H1 (cell line): ENCODE results near the gene CPZ. TPM values are rescaled to one million over a fixed set of nuclear protein-coding genes. Genes with fewer than 3 reads are reported as not detected.

ENCODE experiments used
- CTCF ChIA-PET: fragments of 300-600 bp; sonication (Branson Sonifier 250); formaldehyde crosslinking; loops from one replicate; lab custom pipeline; 2021; ENCODE audit not compliant: partially characterized antibody; lab: Charles Lee
- POLR2A ChIA-PET: fragments of 300-600 bp; sonication (Branson Sonifier 250); formaldehyde crosslinking; loops from one replicate; lab custom pipeline; 2021; ENCODE audit warnings: inconsistent platforms; ENCODE audit not compliant: partially characterized antibody; lab: Charles Lee
- DNase-seq, 2 experiments: peaks; one replicate each; pipeline versions ENCODE4 v3.0.0 to v3.0.0-alpha.2; 2010 to 2022; ENCODE audit warnings: low spot score in 2 of 2, low read depth in 1 of 2, mixed read lengths in 1 of 2
- FAIRE-seq: peaks from 2 replicates; lab custom pipeline; 2011; peaks lifted over from hg19 to GRCh38; lab: Jason Lieb, UNC
- H2AFZ ChIP-seq: 2 replicates; pipeline ENCODE4 v1.8.1; 2012; ENCODE audit warnings: low read length, inconsistent platforms
- H2AK5ac ChIP-seq: 2 replicates; pipeline ENCODE4 v1.6.1; 2013; ENCODE audit warnings: low read depth, low read length
- H2BK120ac ChIP-seq: replicated peaks from 2 replicates; pipeline ENCODE3; 2013; ENCODE audit warnings: low read depth, low read length, inconsistent platforms
- H2BK12ac ChIP-seq: 2 replicates; pipeline ENCODE4 v1.6.1; 2013; ENCODE audit warnings: low read depth, low read length
- H2BK15ac ChIP-seq: 2 replicates; pipeline ENCODE4 v1.6.1; 2013; ENCODE audit warnings: low read length
- H2BK20ac ChIP-seq: 2 replicates; pipeline ENCODE4 v1.6.1; 2013; ENCODE audit warnings: low read length
- H2BK5ac ChIP-seq: 2 replicates; pipeline ENCODE4 v1.6.1; 2013; ENCODE audit warnings: low read depth, low read length
- H3K14ac ChIP-seq: 2 replicates; pipeline ENCODE4 v1.6.1; 2013; ENCODE audit warnings: inconsistent platforms; ENCODE audit not compliant: insufficient read length
- H3K18ac ChIP-seq: 2 replicates; pipeline ENCODE4 v1.6.1; 2013; ENCODE audit warnings: low read length; ENCODE audit errors: extremely low read depth
- H3K23ac ChIP-seq: 2 replicates; pipeline ENCODE4 v1.6.1; 2013; ENCODE audit warnings: inconsistent platforms; ENCODE audit not compliant: insufficient read length
- H3K23me2 ChIP-seq: 2 replicates; pipeline ENCODE4 v1.6.1; 2013; ENCODE audit warnings: low read depth, low read length
- H3K27ac ChIP-seq: 2 replicates; pipeline ENCODE4 v1.6.1; 2011; ENCODE audit warnings: low read depth, low read length, inconsistent platforms
- H3K27me3 ChIP-seq, 4 experiments: replicated peaks in 1 of 4; 1 replicate in 1 of 4; 2 replicates in 3 of 4; pipeline versions ENCODE4 v1.6.1 to v1.8.1; 2011 to 2013; ENCODE audit warnings: low read length in 3 of 4, mild to moderate bottlenecking in 3 of 4, inconsistent platforms in 2 of 4, mixed read lengths in 2 of 4, moderate library complexity in 1 of 4; ENCODE audit not compliant: control insufficient read depth in 3 of 4, insufficient read depth in 3 of 4; ENCODE audit errors: extremely low read depth in 1 of 4
- H3K36me3 ChIP-seq, 4 experiments: 2 replicates each; pipeline versions ENCODE4 v1.6.1 to v1.8.1; 2011 to 2013; ENCODE audit warnings: mild to moderate bottlenecking in 4 of 4, low read length in 3 of 4, moderate library complexity in 2 of 4, control low read depth in 1 of 4, inconsistent platforms in 1 of 4; ENCODE audit not compliant: insufficient read depth in 4 of 4, control insufficient read depth in 2 of 4
- H3K4ac ChIP-seq: replicated peaks from 2 replicates; pipeline ENCODE3; 2013; ENCODE audit warnings: low read length, low read depth, mixed read lengths, inconsistent platforms; ENCODE audit not compliant: insufficient read length
- H3K4me1 ChIP-seq, 4 experiments: replicated peaks in 1 of 4; 1 replicate in 1 of 4; 2 replicates in 3 of 4; pipeline versions ENCODE4 v1.6.1 to v1.8.1; 2011 to 2013; ENCODE audit warnings: low read length in 3 of 4, inconsistent platforms in 2 of 4, mixed read lengths in 1 of 4; ENCODE audit not compliant: insufficient read depth in 4 of 4, control insufficient read depth in 3 of 4
- H3K4me2 ChIP-seq, 2 experiments: 2 replicates each; pipeline versions ENCODE4 v1.6.1 to v1.8.1; 2011 to 2013; ENCODE audit warnings: low read depth in 2 of 2, low read length in 2 of 2, control low read depth in 1 of 2, inconsistent platforms in 1 of 2, mild to moderate bottlenecking in 1 of 2; ENCODE audit not compliant: insufficient read depth in 1 of 2
- H3K4me3 ChIP-seq, 4 experiments: fragments of 200-600, 300-600 bp in 1 of 4; sonication (generic), shearing (Covaris generic), sonication (Bioruptor Twin) in 1 of 4; 2 replicates each; pipeline versions ENCODE4 v1.5.1 to v1.8.1; 2011 to 2016; ENCODE audit warnings: low read length in 4 of 4, low read depth in 3 of 4, control low read depth in 2 of 4, inconsistent platforms in 2 of 4, mild to moderate bottlenecking in 2 of 4, mixed read lengths in 1 of 4, moderate library complexity in 1 of 4; ENCODE audit not compliant: insufficient read depth in 2 of 4; ENCODE audit errors: extremely low read depth in 1 of 4
- H3K56ac ChIP-seq: replicated peaks from 2 replicates; pipeline ENCODE3; 2013; ENCODE audit warnings: low read depth, mild to moderate bottlenecking, mixed read lengths, low read length, inconsistent platforms; ENCODE audit not compliant: insufficient read length
- H3K79me1 ChIP-seq: 2 replicates; pipeline ENCODE4 v1.6.1; 2013; ENCODE audit warnings: low read depth, low read length, control low read depth
- H3K79me2 ChIP-seq, 2 experiments: 2 replicates each; pipeline versions ENCODE4 v1.6.1 to v1.8.1; 2012 to 2013; ENCODE audit warnings: low read length in 2 of 2, mild to moderate bottlenecking in 2 of 2, inconsistent platforms in 1 of 2; ENCODE audit not compliant: insufficient read depth in 2 of 2, control insufficient read depth in 1 of 2
- H3K9ac ChIP-seq, 4 experiments: replicated peaks in 1 of 4; 1 replicate in 1 of 4; 2 replicates in 3 of 4; pipeline versions ENCODE4 v1.6.1 to v1.8.1; 2011 to 2013; ENCODE audit warnings: low read depth in 3 of 4, low read length in 3 of 4, control low read depth in 2 of 4, mild to moderate bottlenecking in 2 of 4, moderate library complexity in 2 of 4, inconsistent platforms in 1 of 4; ENCODE audit errors: extremely low read depth in 1 of 4
- H3K9me3 ChIP-seq, 2 experiments: 2 replicates each; pipeline versions ENCODE4 v1.6.1 to v1.8.1; 2012 to 2013; ENCODE audit warnings: mild to moderate bottlenecking in 2 of 2, moderate library complexity in 2 of 2, control low read depth in 1 of 2, inconsistent platforms in 1 of 2, low read depth in 1 of 2, low read length in 1 of 2, mixed read lengths in 1 of 2; ENCODE audit not compliant: insufficient read depth in 2 of 2
- H4K20me1 ChIP-seq, 2 experiments: replicated peaks in 1 of 2; 2 replicates each; pipeline versions ENCODE3 to v1.8.1; 2011 to 2013; ENCODE audit warnings: inconsistent platforms in 2 of 2, low read length in 2 of 2, mild to moderate bottlenecking in 1 of 2; ENCODE audit not compliant: insufficient read depth in 2 of 2, control insufficient read depth in 1 of 2
- H4K5ac ChIP-seq: 2 replicates; pipeline ENCODE4 v1.6.1; 2013; ENCODE audit warnings: low read length, low read depth, mixed read lengths, inconsistent platforms; ENCODE audit not compliant: insufficient read length
- H4K8ac ChIP-seq: 2 replicates; pipeline ENCODE4 v1.8.0; 2013; ENCODE audit warnings: mild to moderate bottlenecking, moderate library complexity, low read length, inconsistent platforms; ENCODE audit not compliant: insufficient read depth; ENCODE audit errors: extremely low read depth
- H4K91ac ChIP-seq: replicated peaks from 2 replicates; pipeline ENCODE3; 2013; ENCODE audit warnings: low read length, mixed read lengths, inconsistent platforms; ENCODE audit not compliant: insufficient read length
- ASH2L ChIP-seq: fragments of 200-600, 300-600 bp; sonication (generic); IDR thresholded peaks from one replicate; pipeline ENCODE4 v1.7.1; 2017; ENCODE audit warnings: low read length
- BRCA1 ChIP-seq: IDR thresholded peaks from 2 replicates; pipeline ENCODE4 v1.6.1; 2012; ENCODE audit warnings: low read depth, low read length, improper control_type of control experiment
- EZH2 ChIP-seq: fragments of 200-600 bp; sonication (generic); IDR thresholded peaks from 2 replicates; pipeline ENCODE4 v1.7.1; 2012; ENCODE audit warnings: low read depth, mild to moderate bottlenecking, moderate library complexity, low read length, inconsistent platforms; ENCODE audit not compliant: severe bottlenecking
- FOSL1 ChIP-seq: IDR thresholded peaks from 2 replicates; pipeline ENCODE4 v1.6.1; 2011; ENCODE audit warnings: mild to moderate bottlenecking, low read depth, low read length, moderate library complexity; ENCODE audit not compliant: insufficient read depth
- HDAC6 ChIP-seq: IDR thresholded peaks from one replicate; pipeline ENCODE4 v1.7.1; 2012; ENCODE audit warnings: low read depth, mild to moderate bottlenecking, inconsistent platforms, low read length, moderate library complexity
- NANOG ChIP-seq: IDR thresholded peaks from 2 replicates; pipeline ENCODE4 v1.6.1; 2011; ENCODE audit warnings: low read length, low read depth, mild to moderate bottlenecking, inconsistent platforms; ENCODE audit not compliant: insufficient read depth, poor library complexity, severe bottlenecking
- SIRT6 ChIP-seq: IDR thresholded peaks from one replicate; pipeline ENCODE4 v1.7.1; 2012; ENCODE audit warnings: low read length, inconsistent platforms
- SUZ12 ChIP-seq: fragments of 200-600 bp; sonication (generic); IDR thresholded peaks from 2 replicates; pipeline ENCODE4 v1.6.1; 2012; ENCODE audit warnings: mild to moderate bottlenecking, inconsistent platforms, low read length, moderate library complexity, mixed read lengths
- TAF7 ChIP-seq: optimal IDR thresholded peaks from 2 replicates; pipeline ENCODE3; 2011; ENCODE audit warnings: low read depth, mild to moderate bottlenecking, inconsistent platforms, low read length, moderate library complexity, borderline replicate concordance
- TEAD4 ChIP-seq: IDR thresholded peaks from 2 replicates; pipeline ENCODE4 v1.6.1; 2012; ENCODE audit warnings: low read depth, low read length, inconsistent platforms, mixed read lengths
- YY1 ChIP-seq: IDR thresholded peaks from 2 replicates; pipeline ENCODE4 v1.6.1; 2011; ENCODE audit warnings: low read depth, mild to moderate bottlenecking, low read length
- WGBS, 2 experiments: shearing (Covaris generic) in 1 of 2; methylation state at CpG; one replicate each; pipeline versions ENCODE4 v1.1.6 to v1.1.7; 2013 to 2015; ENCODE audit warnings: low lambda C conversion rate in 2 of 2, mixed read lengths in 2 of 2, inconsistent platforms in 1 of 2, low coverage in 1 of 2, missing lambda C conversion rate in 1 of 2; ENCODE audit not compliant: insufficient replicate concordance in 2 of 2, insufficient coverage in 1 of 2, insufficient read length in 1 of 2; ENCODE audit errors: extremely low coverage in 1 of 2, missing lambda C conversion rate in 1 of 2; 5-methylcytosine and 5-hydroxymethylcytosine counted together
- polyA plus RNA-seq, 7 experiments: library from polyadenylated mRNA; depleted of rRNA in 3 of 7; stranded (reverse) in 5 of 7; unstranded in 2 of 7; fragments of >200 nt in 5 of 7; fragments of 200-250 nt in 2 of 7; gene quantifications; 1 replicate in 5 of 7; 2 replicates in 1 of 7; 4 replicates in 1 of 7; pipeline versions ENCODE4 v1.2.1 to v1.2.3, GENCODE V29; 2011 to 2013; ENCODE audit warnings: missing spikeins in 2 of 7, mixed read lengths in 2 of 7
- total RNA-seq: library from RNA; stranded (reverse); fragmentation: NEBNext Ultra II Directional; extraction: Animal tissue kit (Norgen Biotek cat#: 25700); gene quantifications from 2 replicates; pipeline ENCODE4 v1.2.1, GENCODE V29; 2021
- TF ChIP-seq, protein P1 (sequence below): IDR thresholded peaks from 2 replicates; pipeline ENCODE4 v1.6.1; 2012; ENCODE audit warnings: inconsistent platforms

The CPZ gene
- total and polyA plus RNA-seq, 2 of the 8 experiments (the other 6 are each of a cell fraction or from before 2014, with no cell fraction given): 28.8 to 40.7 TPM

DNA sequence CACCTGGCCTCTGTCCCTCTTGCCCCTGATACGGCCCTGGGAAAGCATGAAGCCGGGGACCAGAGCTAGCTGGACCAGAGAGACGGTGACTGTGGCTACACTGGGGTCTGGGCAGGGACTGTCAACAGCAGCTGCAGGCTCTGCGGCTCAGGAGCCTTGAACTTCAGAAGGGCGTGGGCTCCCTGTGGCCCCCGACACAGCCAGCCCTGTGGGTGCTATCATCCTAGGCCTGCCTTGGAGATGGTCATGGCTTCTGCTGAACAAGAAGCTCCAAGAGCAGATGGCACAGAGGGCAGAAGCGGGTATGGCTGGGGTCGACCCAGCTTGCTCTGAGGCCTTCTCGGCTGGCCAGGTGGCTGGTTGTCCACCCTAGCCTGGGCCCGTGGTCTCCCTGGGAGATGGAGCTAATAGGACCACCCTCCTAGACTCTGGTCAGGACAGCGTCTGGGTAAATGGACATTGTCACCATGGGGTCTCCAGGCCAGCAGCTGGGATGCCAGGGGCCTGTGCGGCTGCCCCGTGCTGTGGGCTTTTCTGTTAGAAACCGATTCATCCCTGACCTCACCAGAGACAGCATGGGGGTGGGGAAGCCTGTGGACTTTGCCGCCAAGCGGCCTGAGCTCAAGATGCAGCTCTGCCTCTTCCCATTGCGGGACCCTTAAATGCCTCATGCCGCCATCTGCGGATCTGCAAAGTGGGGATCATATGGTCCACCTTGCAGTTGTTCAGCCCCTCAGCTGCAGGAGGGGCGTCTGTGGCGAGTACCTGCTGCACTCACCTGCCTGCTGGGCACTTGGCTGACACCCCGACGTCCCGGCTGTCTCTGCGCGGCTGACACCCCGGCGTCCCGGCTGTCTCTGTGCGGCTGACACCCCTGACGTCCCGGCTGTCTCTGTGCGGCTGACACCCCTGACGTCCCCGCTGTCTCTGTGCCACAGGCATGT lies 21.1 kb downstream of the CPZ start:
- CTCF ChIA-PET: interaction anchor here (0.6 to 1.1 kb wide), 4 partner anchors 11 to 163 kb away, joined by 3 read pairs; no protein-coding TSS in a partner anchor
- TF ChIP-seq EZH2: no peak
- TF ChIP-seq NANOG: no peak
- TF ChIP-seq TAF7: no peak
- TF ChIP-seq, protein P1, sequence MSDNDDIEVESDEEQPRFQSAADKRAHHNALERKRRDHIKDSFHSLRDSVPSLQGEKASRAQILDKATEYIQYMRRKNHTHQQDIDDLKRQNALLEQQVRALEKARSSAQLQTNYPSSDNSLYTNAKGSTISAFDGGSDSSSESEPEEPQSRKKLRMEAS: no peak
- no peak for TF ChIP-seq SIRT6
- no peak for TF ChIP-seq SUZ12
- TF ChIP-seq FOSL1: no peak
- no peak for TF ChIP-seq ASH2L
- TF ChIP-seq HDAC6: no peak
- TF ChIP-seq YY1: no peak
- TF ChIP-seq BRCA1: no peak
- no peak for TF ChIP-seq TEAD4

More for the DNA sequence above, 21.1 kb downstream of the CPZ start:
- no peak overlapping the region for H4K91ac ChIP-seq
- H2AFZ ChIP-seq: no peak overlapping the region
- H3K56ac ChIP-seq: no peak overlapping the region
- H3K4me2 ChIP-seq: no peak overlapping the region
- no peaks in the 10 kb centered on the region for H3K9me3 ChIP-seq
- no peak overlapping the region for H3K18ac ChIP-seq
- peaks cover 2% of the 10 kb centered on the region; the same call in 1 of the 2 replicates for H3K23me2 ChIP-seq
- no peaks in the 10 kb centered on the region for H3K4me1 ChIP-seq
- no peak overlapping the region for H3K14ac ChIP-seq
- no peak overlapping the region for H2BK20ac ChIP-seq
- no peak overlapping the region for H4K5ac ChIP-seq
- POLR2A ChIA-PET: no interaction called here
- no peak overlapping the region for H2AK5ac ChIP-seq
- no peak overlapping the region for H2BK5ac ChIP-seq
- peaks cover 0 to 17% (median 5%) of the 10 kb centered on the region in 4 experiments; a peak in 4 of 8 replicates for H3K36me3 ChIP-seq
- H3K4ac ChIP-seq: no peak overlapping the region
- H2BK15ac ChIP-seq: no peak overlapping the region
- WGBS, 2 experiments: 95% methylated on average over 35 of the region's 35 CpGs; no CpG with 5 or more reads in 1 of the 2 experiments
- no peaks in the 10 kb centered on the region; the same call in 1 of the 2 replicates for H3K79me1 ChIP-seq
- no peak overlapping the region for H2BK12ac ChIP-seq
- no peak overlapping the region for H2BK120ac ChIP-seq
- H3K4me3 ChIP-seq: no peak overlapping the region
- H3K79me2 ChIP-seq: no peaks in the 10 kb centered on the region
- DNase-seq: no peak
- H3K23ac ChIP-seq: no peak overlapping the region
- no peak overlapping the region for H3K27ac ChIP-seq
- H3K9ac ChIP-seq: no peak overlapping the region
- H4K20me1 ChIP-seq: peaks cover 9 to 28% of the 10 kb centered on the region in 2 experiments
- H3K27me3 ChIP-seq: no peaks in the 10 kb centered on the region; a peak in 1 of 7 replicates
- no peak overlapping the region for H4K8ac ChIP-seq
- FAIRE-seq: no peak
